Measurements from ENCODE around the gene GABRG3. TPM values are rescaled to one million over a fixed set of nuclear protein-coding genes. Genes with fewer than 3 reads are reported as not detected.

Gene GABRG3
- total RNA-seq, 2 donors from 2014 or later, result not detected

DNA sequence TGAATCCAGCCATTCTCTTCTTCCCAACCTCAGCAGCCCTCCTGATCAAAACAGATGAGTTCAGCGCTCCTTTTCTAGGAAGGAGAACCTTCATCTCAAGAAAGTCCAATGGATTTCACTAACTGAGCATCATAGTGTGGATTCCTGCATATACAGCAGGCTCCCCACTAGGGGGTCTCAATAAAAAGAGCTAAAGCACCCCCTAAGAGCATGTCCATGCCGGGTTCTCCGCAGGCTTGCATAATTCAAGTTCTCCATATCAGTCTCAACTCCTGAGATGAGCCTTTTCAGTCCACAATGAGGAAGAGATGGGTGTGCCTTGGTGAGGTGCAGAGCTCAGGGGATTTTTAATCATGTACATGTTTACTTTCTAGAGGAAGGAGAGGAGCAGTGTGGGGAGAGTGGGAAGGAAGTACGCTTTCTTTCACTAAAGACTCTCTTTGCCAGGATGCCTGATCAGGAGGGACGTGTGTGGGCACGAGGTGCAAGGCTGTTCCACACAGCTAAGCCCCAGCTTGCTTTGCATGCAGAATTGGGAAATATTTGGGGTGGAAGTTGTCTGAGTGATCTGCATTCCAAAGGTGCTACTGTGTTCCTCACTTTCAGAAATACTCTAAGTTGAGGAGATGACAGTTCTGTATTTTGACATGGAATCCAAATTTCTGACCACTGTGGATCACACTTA, 564.6 kb downstream of the GABRG3 start:
- Mint-ChIP-seq H3K4me1 (ENCODE audit: low read depth) (no peaks in the 10 kb centered on the region), H3K27me3 (ENCODE audit: low read depth) (no peaks in the 10 kb centered on the region), H3K9me3 (peaks cover 5 to 8% of the 10 kb centered on the region in 2 donors), H3K27ac (no peak overlapping the region), H3K36me3 (ENCODE audit: insufficient read depth in 2 of 2) (peaks cover 0 to 1% of the 10 kb centered on the region in 2 donors), H3K4me3 (no peak overlapping the region)
- ATAC-seq (replicated peaks in 1 of 2), result no peak
- DNase-seq, result no peak

DNA sequence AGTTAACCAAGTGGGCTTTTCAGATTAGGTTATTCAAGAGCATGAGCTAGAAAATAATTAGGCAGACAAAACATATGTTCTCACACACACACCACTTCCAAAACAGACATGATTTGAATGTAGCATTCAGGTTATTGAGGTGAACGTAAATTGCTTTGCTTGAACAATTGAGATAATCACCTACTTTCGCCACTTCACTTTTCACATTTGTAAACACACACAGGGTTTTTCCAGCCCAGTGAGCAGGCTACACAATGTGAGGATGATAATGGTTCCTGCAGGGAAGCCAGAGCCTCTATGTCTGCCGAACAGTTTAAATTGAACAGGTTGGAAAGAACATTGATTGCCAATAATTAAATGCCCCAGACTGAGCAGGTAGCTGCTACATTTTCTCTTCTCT, 567.3 kb downstream of the GABRG3 start:
- Mint-ChIP-seq H3K27me3 (ENCODE audit: low read depth) (no peaks in the 10 kb centered on the region), H3K9me3 (peaks cover 3 to 6% of the 10 kb centered on the region in 2 donors), H3K27ac (no peak overlapping the region), H3K36me3 (ENCODE audit: insufficient read depth in 2 of 2) (no peaks in the 10 kb centered on the region), H3K4me1 (ENCODE audit: low read depth) (no peaks in the 10 kb centered on the region), H3K4me3 (no peak overlapping the region)
- ATAC-seq (replicated peaks in 1 of 2) (no peak), DNase-seq (no peak)

GRCh38 chr15:27541581-27541980, 570.6 kb downstream of the GABRG3 start:
- Mint-ChIP-seq H3K4me3 (no peak overlapping the region), H3K36me3 (ENCODE audit: insufficient read depth in 2 of 2) (no peaks in the 10 kb centered on the region), H3K4me1 (ENCODE audit: low read depth) (no peaks in the 10 kb centered on the region), H3K9me3 (peaks cover 2 to 3% of the 10 kb centered on the region in 2 donors), H3K27ac (no peak overlapping the region), H3K27me3 (ENCODE audit: low read depth) (no peaks in the 10 kb centered on the region)
- ATAC-seq (replicated peaks in 1 of 2), result no peak
- no peak for DNase-seq

GRCh38 chr15:27545494-27546255, 574.7 kb downstream of the GABRG3 start:
- Mint-ChIP-seq H3K27me3 (ENCODE audit: low read depth) (no peaks in the 10 kb centered on the region), H3K4me1 (ENCODE audit: low read depth) (no peaks in the 10 kb centered on the region), H3K4me3 (no peak overlapping the region), H3K36me3 (ENCODE audit: insufficient read depth in 2 of 2) (no peaks in the 10 kb centered on the region), H3K9me3 (peaks cover 0 to 1% of the 10 kb centered on the region in 2 donors), H3K27ac (no peak overlapping the region)
- no peak for DNase-seq
- no peak for ATAC-seq (replicated peaks in 1 of 2)

GRCh38 chr15:27549746-27550145, 578.8 kb downstream of the GABRG3 start:
- peaks cover 0 to 3% of the 10 kb centered on the region in 2 donors for H3K36me3 Mint-ChIP-seq (ENCODE audit: insufficient read depth in 2 of 2)
- no peak for ATAC-seq (replicated peaks in 1 of 2)
- DNase-seq, result no peak
- H3K27me3 Mint-ChIP-seq (ENCODE audit: low read depth), result no peaks in the 10 kb centered on the region
- no peak overlapping the region for H3K4me3 Mint-ChIP-seq
- H3K9me3 Mint-ChIP-seq, result peaks cover 0 to 10% of the 10 kb centered on the region in 2 donors
- no peaks in the 10 kb centered on the region for H3K4me1 Mint-ChIP-seq (ENCODE audit: low read depth)
- no peak overlapping the region for H3K27ac Mint-ChIP-seq

DNA sequence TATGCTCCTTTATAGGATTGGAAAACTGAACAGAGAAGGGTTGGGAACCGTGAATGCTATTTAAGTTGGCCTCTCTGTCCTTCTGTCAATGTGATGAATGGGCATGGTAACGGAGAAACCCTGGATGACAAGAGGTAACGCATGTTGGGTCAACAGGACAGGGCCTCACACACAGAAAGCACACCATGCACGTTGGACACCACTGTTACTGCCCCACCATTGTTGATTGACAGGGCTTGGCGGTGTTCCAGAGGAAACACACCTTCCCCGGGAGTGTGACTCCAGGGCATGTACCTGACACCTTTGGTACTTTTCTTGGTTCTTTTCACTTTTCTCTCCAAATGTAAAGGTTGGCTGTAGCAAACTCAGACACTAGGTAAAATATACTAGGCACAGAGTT, 579.7 kb downstream of the GABRG3 start:
- Mint-ChIP-seq H3K27ac (no peak overlapping the region), H3K36me3 (ENCODE audit: insufficient read depth in 2 of 2) (peaks cover 0 to 3% of the 10 kb centered on the region in 2 donors), H3K4me1 (ENCODE audit: low read depth) (no peaks in the 10 kb centered on the region), H3K27me3 (ENCODE audit: low read depth) (no peaks in the 10 kb centered on the region), H3K4me3 (no peak overlapping the region), H3K9me3 (peaks cover 4 to 10% of the 10 kb centered on the region in 2 donors)
- DNase-seq (no peak), ATAC-seq (replicated peaks in 1 of 2) (no peak)

GRCh38 chr15:27561816-27562215, 590.8 kb downstream of the GABRG3 start:
- Mint-ChIP-seq H3K36me3 (ENCODE audit: insufficient read depth in 2 of 2) (peaks cover 0 to 2% of the 10 kb centered on the region in 2 donors), H3K9me3 (peaks cover 4 to 10% of the 10 kb centered on the region in 2 donors)

GRCh38 chr15:27563765-27564370, 592.9 kb downstream of the GABRG3 start:
- Mint-ChIP-seq H3K4me1 (ENCODE audit: low read depth) (no peaks in the 10 kb centered on the region), H3K27me3 (ENCODE audit: low read depth) (no peaks in the 10 kb centered on the region), H3K9me3 (peaks cover 2 to 10% of the 10 kb centered on the region in 2 donors), H3K27ac (no peak overlapping the region), H3K36me3 (ENCODE audit: insufficient read depth in 2 of 2) (peaks cover 0 to 2% of the 10 kb centered on the region in 2 donors), H3K4me3 (no peak overlapping the region)
- no peak for ATAC-seq (replicated peaks in 1 of 2)
- DNase-seq, result no peak

More at GRCh38 chr15:27561816-27562215, 590.8 kb downstream of the GABRG3 start:
- no peak overlapping the region for H3K4me3 Mint-ChIP-seq
- DNase-seq (no peak), ATAC-seq (replicated peaks in 1 of 2) (no peak)
- no peaks in the 10 kb centered on the region for H3K4me1 Mint-ChIP-seq (ENCODE audit: low read depth)
- no peaks in the 10 kb centered on the region for H3K27me3 Mint-ChIP-seq (ENCODE audit: low read depth)
- H3K27ac Mint-ChIP-seq, result no peak overlapping the region

- Mint-ChIP-seq H3K27me3 (ENCODE audit: low read depth) (no peaks in the 10 kb centered on the region), H3K4me1 (ENCODE audit: low read depth) (no peaks in the 10 kb centered on the region), H3K36me3 (ENCODE audit: insufficient read depth in 2 of 2) (peaks cover 0 to 2% of the 10 kb centered on the region in 2 donors), H3K9me3 (peaks cover 2 to 8% of the 10 kb centered on the region in 2 donors), H3K27ac (no peak overlapping the region), H3K4me3 (no peak overlapping the region)
- no peak for DNase-seq
- no peak for ATAC-seq (replicated peaks in 1 of 2)
These were observed 593.7 kb downstream of the GABRG3 start for GRCh38 chr15:27564656-27565055.

GRCh38 chr15:27570746-27571145, 599.8 kb downstream of the GABRG3 start:
- H3K4me3 Mint-ChIP-seq, result no peak overlapping the region
- H3K36me3 Mint-ChIP-seq (ENCODE audit: insufficient read depth in 2 of 2), result no peaks in the 10 kb centered on the region
- H3K27me3 Mint-ChIP-seq (ENCODE audit: low read depth), result no peaks in the 10 kb centered on the region
- H3K4me1 Mint-ChIP-seq (ENCODE audit: low read depth), result no peaks in the 10 kb centered on the region
- peaks cover 0 to 11% of the 10 kb centered on the region in 2 donors for H3K9me3 Mint-ChIP-seq
- DNase-seq (no peak), ATAC-seq (replicated peaks in 1 of 2) (no peak)
- no peak overlapping the region for H3K27ac Mint-ChIP-seq

DNA sequence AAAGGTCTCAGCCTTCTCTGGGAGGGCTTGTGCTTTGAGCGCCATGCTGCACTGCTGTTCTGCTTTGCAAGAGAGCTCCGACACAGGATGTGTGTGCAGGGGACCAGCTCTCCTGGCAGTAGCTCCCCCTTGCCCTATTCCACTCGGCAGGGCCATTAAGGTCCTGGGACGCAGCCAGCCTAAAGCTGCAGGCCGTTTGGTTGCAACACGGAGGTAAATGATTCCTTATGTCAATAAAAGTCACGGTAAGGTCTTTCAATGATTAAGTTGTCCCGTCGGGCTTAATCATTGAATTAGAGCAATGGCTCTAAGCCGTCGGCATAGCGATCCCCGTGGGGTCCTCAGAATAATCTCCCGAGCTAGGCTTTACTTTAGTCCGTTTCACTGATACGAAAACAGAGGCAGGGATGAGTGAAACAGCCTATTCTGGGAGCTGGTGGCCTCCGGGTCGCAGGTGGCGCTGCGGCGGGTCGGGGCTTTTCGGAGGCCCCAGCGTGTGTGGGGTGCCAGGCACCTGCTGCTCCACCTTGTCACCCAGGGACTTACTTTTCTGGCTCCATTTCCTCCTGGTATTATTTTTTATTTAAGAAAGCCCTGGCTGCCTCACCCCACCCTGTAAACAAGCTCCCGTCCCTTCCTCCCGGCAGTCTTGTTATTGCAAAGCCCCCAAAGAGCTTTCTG, 603.0 kb downstream of the GABRG3 start:
- ATAC-seq (replicated peaks in 1 of 2) (no peak), DNase-seq (no peak)
- no peaks in the 10 kb centered on the region for H3K4me1 Mint-ChIP-seq (ENCODE audit: low read depth)
- H3K27ac Mint-ChIP-seq, result no peak overlapping the region
- H3K4me3 Mint-ChIP-seq, result no peak overlapping the region
- H3K9me3 Mint-ChIP-seq, result peaks cover 0 to 5% of the 10 kb centered on the region in 2 donors
- H3K36me3 Mint-ChIP-seq (ENCODE audit: insufficient read depth in 2 of 2), result no peaks in the 10 kb centered on the region
- H3K27me3 Mint-ChIP-seq (ENCODE audit: low read depth), result no peaks in the 10 kb centered on the region

GRCh38 chr15:27574541-27575054, 603.6 kb downstream of the GABRG3 start:
- H3K27ac Mint-ChIP-seq, result no peak overlapping the region
- H3K36me3 Mint-ChIP-seq (ENCODE audit: insufficient read depth in 2 of 2), result no peaks in the 10 kb centered on the region
- DNase-seq (no peak), ATAC-seq (replicated peaks in 1 of 2) (no peak)
- H3K4me1 Mint-ChIP-seq (ENCODE audit: low read depth), result no peaks in the 10 kb centered on the region
- H3K9me3 Mint-ChIP-seq, result peaks cover 0 to 5% of the 10 kb centered on the region in 2 donors
- no peak overlapping the region for H3K4me3 Mint-ChIP-seq
- H3K27me3 Mint-ChIP-seq (ENCODE audit: low read depth), result no peaks in the 10 kb centered on the region

DNA sequence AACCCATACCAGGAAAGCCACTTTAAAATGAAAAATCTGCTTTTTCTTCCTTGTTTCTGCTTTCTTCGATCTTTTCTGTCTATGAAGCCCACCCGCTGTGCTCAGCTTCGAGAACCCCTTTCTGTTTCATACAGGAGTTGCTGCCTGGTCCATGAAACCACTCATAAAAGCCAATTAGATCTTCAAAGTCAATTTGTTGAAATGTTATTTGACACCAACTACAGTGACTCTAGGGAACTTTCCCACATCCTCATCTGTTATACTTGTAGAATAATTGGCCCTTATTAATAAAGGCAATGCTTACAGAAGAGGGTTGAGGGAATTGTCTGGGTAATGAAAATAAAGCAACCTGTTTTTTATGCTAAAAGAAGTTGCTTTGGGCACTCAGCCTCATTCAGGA, 604.5 kb downstream of the GABRG3 start:
- Mint-ChIP-seq H3K4me1 (ENCODE audit: low read depth) (no peaks in the 10 kb centered on the region), H3K27ac (no peak overlapping the region), H3K9me3 (peaks cover 0 to 5% of the 10 kb centered on the region in 2 donors), H3K36me3 (ENCODE audit: insufficient read depth in 2 of 2) (no peaks in the 10 kb centered on the region), H3K4me3 (no peak overlapping the region), H3K27me3 (ENCODE audit: low read depth) (no peaks in the 10 kb centered on the region)
- ATAC-seq (replicated peaks in 1 of 2) (no peak), DNase-seq (no peak)
